LNCaP clone FGC (cell line): Measurements from ENCODE around the gene PADI1.

Experiments
- DNase-seq: peaks from one replicate; pipeline ENCODE4 v3.0.0-alpha.2; 2011; ENCODE audit warnings: low read depth
- H3K4me3 ChIP-seq: 2 replicates; pipeline ENCODE4 v1.5.1; 2011; ENCODE audit warnings: mild to moderate bottlenecking, low read depth, low read length, control low read depth
- CTCF ChIP-seq: IDR thresholded peaks from 2 replicates; pipeline ENCODE4 v1.5.1; 2012; ENCODE audit warnings: mild to moderate bottlenecking; ENCODE audit not compliant: control insufficient read depth, insufficient read depth; ENCODE audit errors: extremely low read depth

PADI1 gene

DNA sequence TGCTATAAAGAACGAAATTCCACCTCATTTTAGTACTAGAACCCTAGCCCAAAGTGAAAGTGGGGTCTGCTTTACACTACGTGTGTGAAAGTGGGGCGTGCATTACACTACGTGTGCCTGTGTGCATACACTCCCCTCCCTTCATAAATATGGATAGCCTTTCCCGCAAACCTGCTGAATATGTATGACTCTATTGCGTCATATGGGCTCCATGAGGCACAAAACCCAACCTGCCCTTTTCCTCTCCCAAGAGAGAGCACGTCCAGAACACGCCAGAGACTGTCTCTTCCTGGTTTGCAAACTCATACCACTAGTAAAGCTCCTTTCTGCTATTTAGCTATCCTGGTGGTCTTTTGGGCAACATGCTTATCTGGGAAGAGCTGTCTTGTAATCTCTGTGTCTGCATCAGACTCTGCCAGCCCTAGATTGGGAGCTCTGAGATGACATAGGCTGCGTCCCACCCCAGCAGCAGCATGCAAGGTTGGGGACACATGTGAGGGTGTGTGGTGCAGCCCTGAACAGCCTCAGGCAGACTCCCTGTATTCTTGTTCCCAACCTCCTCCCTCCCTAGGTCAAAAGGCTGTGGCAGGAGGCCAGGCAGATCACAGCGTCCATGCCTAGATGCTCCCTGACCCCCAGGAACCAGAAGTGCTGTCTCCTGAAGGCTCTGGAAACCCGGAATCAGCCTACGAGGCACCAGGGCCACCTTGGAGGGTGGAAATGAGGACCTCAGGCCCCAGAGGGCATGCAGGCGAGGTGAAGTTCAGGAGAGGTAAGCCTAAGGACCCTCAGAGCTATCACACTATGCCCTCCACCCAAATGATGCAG is 12.3 kb upstream of the PADI1 start:
- no peak overlapping the region for H3K4me3 ChIP-seq
- DNase-seq: no peak
- TF ChIP-seq CTCF: no peak

- TF ChIP-seq CTCF: no peak
- DNase-seq: no peak
- H3K4me3 ChIP-seq: no peak overlapping the region
These were observed 11.5 kb upstream of the PADI1 start for GRCh38 chr1:17193222-17194132.

- no peak for DNase-seq
- no peak for TF ChIP-seq CTCF
- H3K4me3 ChIP-seq: no peak overlapping the region
These were observed 10.8 kb upstream of the PADI1 start for GRCh38 chr1:17194133-17194475.

DNA sequence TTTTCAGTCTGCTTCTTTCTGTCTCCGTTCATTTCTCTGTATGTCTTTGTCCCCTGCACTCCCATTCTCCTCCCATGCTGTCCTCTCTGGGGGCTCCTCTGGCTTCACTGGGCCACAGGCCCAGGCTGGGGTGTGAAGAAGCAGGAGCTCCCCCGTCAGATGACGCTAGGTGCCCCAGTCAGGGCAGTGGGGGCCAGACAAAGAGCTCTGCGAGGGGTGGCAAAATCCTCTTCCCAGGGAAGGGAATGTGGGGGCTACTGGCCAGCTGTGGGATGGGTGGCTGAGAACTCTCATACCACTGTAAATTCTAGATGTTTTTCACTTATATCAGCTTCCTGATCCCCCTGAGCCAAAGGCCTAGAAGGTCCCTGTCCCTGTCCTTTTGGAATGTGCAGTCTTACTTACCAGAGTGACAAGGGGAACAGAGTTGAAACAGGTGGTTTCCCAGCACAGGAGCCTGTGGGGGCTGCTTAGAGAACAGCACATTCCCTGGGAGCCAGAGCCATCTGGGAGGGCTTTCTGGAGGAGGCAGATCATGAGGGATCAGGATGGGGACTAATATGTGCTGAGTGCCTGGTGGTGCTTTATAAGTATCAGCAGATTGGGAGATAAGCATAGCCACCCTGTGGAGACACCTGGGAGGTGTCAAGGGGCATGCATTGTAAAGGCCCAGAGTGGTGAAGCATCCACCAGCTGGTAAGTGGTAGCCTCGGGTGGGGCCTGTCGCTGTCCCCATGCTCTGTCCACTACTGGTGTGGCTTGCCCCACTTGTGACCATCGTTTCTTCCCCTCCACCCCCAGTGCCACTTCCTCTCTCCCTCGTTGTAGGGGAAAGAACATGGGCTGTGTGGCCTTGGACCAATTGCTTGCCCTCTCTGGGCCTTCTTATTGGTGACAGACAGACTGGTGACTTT is 10.1 kb upstream of the PADI1 start:
- no peak overlapping the region for H3K4me3 ChIP-seq
- no peak for DNase-seq

GRCh38 chr1:17195731-17196130 is 9.2 kb upstream of the PADI1 start:
- H3K4me3 ChIP-seq: no peak overlapping the region
- DNase-seq: no peak
- TF ChIP-seq CTCF: no peak

More for the DNA sequence above, 10.1 kb upstream of the PADI1 start:
- no peak for TF ChIP-seq CTCF

GRCh38 chr1:17196496-17197185 is 8.3 kb upstream of the PADI1 start:
- DNase-seq: no peak
- TF ChIP-seq CTCF: no peak

More at GRCh38 chr1:17196496-17197185, 8.3 kb upstream of the PADI1 start:
- H3K4me3 ChIP-seq: no peak overlapping the region
